Measurements from ENCODE around the gene FAM3B.
A peak's percentile ranks its signal among the peaks of the same experiment; 100 is the strongest.

FAM3B gene

DNA sequence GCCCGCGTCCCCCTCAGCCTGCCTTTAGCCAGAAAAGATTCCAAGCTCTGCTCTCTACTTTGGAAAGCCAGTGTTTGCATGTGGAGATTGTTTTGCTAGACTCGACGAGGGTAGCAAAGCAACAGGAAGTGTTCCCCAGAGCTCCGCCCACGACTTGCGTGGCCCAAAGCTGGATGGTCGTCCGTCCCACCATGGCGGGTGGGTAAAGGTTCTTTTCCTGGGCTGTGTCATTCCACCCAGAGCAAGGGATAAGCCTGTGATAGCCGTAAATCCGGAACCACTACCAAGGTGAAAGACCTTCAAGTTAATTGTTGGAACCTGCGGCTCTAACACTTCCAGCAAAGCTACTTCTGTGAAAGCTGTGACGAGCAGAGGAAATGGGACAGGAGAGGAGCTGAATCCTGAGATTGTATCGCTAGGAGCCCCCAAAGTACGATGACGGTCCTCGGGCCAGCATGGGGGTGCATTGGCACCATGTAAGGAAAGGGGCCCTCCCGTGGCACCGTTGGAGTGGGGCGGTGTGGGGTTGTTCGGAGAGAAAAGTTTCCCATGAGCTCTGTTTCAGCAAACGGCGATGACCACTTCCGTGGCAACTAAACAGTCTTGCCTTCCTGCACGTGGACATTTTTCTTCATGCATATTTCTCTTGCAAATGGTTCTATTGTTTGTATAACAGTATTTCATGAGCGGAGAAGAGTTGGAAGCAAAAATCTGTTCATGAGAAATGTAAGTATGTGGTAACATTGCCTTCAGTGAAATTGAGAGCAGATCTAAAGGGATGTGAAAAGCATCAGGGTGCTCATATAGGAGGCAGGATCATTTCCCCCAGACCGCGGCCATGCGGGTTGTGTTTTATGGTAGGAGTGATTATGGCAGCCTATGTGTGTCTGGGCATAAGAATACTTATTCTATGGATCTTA, 53.6 kb downstream of the FAM3B start:
- DNase-seq = peak; percentile 42

DNA sequence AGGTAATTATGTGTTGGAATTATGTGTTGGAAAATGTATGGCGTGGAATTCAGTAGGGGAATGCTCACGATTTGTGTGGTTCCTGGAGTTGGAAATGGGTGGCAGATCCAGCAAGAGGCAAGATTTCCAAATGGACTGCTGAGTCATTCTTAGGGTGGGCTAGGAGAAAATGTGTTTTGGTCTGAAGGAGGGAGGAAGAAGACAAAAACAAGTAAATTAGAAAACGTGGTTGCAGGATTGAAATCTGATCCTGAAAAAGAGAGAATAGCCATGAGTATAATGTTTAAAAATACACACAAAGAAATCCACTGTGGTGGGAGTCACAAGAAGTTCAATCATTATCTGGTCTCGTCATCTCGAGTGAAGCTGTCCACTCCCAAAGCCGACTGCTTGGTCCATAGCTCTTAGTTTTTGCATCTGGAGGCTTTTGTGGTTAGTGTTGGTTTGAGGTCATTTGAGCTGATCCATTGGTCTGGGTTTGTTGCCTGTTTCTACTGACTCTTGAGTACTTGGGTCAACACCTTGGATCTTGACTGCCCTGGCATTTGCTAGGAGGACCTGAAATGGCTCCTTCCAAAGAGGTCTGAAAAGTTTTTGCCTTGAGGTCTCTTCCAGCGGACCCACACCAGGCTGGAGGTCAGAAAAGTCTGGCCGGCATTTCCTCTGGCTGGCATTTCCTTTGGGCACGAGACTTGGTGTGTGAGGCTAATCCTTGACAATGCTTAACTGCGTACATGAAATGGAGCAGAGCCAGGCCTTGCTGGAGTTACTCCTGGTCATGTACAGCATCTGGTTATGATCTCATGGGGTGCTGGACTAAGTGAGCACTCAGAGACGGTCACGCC, 54.5 kb downstream of the FAM3B start:
- no peak for DNase-seq

- no peak for DNase-seq
Measured at GRCh38 chr21:41371685-41372030, 55.1 kb downstream of the FAM3B start.

DNA sequence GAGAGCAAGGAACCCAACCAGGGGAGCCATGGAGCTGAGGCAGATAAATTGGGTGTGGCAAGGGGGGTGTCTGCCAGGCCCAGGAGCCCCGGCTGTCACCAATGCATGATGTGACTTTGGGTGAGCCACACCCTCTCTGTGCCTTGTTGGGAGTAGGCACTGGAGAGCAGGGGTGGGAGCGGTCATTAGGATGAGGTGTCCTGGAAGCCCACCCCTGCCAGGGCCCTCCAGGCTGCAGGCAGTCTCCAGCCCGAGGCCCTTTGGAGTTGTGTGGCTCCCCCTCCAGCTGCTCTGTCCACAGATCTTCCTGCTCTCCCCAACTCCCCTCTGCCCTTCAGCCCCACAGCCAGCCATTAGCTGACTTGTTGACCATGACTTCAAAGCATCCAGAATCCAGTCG, 56.7 kb downstream of the FAM3B start:
- DNase-seq = no peak

DNA sequence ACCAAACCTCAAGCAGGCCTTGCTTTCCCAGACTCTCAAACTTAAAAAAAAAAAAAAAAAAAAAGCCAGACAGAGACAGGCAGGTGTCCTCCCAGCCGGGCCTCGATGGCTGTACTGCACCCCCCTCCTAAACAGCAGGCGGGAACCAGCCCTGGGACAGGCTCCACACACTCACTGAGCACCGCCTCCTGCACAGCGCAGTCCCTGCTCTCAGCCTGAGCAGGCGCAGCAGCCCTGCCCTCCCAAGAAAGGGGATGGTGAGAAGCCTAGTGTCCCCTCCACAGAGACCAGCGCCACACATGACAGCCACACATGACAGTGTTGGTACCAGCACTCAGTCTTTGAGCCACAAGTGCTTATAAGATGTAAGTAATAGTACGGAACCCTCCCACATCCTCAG, 57.2 kb downstream of the FAM3B start:
- DNase-seq = no peak

DNA sequence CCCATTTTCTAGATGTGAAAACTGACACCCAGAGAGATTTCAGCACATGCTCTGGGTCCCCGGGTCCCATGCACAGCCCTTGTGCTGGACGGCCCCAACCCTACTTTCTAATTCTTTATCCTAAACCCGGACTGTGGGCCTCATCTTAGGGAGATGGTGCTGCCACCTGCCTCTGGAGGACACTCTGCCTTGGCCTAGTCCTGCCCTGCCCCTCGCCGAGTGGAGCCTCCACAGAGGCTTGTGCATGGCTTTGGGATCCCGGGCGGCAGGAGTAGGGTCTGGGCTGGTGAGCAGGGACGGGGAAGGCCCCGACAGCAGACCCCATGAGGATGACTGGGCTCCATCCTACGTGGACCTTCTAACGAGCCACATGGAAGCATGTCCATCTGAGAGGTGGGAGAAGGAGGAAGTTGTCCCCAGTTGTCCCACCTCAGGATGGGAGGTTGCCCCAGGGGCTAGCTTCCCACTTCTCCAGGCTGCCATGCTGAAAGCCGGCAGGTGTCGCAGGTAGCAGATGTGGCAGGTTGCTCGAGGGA, 57.6 kb downstream of the FAM3B start:
- no peak for DNase-seq

GRCh38 chr21:41374867-41375533, 58.4 kb downstream of the FAM3B start:
- DNase-seq = peak; percentile 49

DNA sequence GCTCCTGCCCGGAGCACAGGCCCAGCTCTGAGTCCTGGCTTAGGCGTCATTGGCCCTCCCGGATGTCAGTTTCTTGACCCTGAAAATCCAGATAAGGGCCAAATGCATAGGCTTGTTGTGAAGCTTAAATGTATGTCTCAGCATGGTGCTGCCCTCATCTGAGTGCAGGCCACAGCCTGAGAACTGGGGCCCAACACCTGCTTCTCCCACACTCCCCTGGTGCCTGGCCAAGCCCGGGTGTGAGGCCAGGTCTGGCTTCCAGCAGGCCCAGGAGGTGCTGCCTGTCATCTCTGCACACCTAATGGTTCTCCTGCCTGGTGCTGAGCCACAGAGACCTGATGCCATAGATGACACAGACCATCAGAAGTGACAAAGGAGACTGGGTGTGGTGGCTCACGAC, 59.3 kb downstream of the FAM3B start:
- no peak for DNase-seq

- no peak for DNase-seq
Measured at GRCh38 chr21:41377715-41378114, 61.1 kb downstream of the FAM3B start.

GRCh38 chr21:41378849-41379248, 62.2 kb downstream of the FAM3B start:
- DNase-seq = no peak

GRCh38 chr21:41379901-41380300, 63.3 kb downstream of the FAM3B start:
- DNase-seq = no peak

DNA sequence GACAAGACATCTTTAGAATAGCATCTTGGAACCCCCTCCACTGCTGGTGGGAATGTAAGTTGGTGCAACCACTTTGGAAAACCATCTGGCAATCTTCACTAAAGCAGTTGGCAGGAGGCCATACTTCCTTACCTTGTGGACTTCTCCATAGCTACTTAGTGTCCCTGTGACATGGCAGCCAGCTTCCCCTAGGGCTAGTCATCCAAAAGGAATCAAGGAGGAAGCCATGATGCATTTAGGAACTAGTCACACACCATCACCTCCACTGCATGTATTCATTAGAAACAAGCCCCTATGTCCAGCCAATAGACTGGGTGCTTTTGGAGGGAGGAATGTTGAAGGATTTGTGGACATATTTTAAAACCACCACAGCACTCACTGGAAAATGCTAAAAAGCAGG, 65.1 kb downstream of the FAM3B start:
- DNase-seq = no peak

DNA sequence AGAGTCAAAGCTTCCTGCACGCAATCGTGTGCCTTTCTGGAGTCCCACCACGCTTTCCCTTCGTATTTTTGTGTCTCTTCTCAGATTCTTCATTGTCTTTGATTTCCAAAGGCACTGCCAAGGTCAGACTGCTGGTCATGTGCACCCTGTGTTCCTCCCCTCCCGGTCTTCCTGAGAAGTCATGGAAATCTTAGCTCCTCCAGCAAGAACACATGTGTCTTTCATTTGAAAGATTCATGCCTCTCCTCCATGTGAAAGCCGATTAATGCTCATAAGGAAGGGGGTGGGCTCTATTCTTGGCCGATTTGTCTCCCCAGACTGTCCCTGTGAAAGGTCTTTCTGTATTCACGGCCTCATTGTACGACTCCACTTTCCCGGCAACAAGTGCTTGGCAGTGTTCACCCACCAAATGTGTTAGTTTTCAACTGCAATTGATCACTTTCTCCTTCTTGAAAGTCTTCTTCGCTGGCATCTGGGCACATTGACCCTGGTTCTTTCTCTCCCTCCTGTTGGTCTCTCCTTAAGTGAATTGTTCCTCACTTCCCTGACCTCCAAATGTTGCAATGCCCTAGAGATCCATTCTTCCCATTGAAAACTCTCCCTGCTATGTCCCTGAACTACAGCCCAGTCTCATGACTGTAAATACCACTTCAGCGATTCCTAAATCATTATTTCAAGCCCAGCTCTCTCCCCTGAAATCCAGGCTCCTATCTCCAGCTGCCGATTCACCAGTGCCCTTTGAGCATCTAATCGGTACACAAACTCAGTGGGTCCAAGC, 70.6 kb downstream of the FAM3B start:
- DNase-seq = no peak

DNA sequence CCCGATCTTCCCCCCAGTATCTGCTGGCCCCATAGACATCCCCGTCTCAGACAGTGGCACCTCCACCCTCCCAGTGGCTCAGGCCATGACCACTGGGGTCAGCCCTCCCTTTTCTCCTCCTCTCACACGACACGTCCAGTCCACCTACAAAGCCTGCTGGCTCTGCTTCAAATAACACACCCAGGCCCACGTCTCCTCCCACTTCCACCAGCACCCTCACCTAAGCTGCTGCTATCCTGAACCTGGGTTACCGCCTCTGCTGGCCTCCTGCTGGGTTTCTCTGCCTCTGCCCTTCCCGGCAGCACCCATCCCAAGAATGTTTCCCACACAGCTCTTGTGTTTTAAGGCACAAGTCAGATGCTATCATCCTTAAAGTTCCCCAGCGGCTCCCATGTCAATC, 71.2 kb downstream of the FAM3B start:
- DNase-seq = no peak

DNA sequence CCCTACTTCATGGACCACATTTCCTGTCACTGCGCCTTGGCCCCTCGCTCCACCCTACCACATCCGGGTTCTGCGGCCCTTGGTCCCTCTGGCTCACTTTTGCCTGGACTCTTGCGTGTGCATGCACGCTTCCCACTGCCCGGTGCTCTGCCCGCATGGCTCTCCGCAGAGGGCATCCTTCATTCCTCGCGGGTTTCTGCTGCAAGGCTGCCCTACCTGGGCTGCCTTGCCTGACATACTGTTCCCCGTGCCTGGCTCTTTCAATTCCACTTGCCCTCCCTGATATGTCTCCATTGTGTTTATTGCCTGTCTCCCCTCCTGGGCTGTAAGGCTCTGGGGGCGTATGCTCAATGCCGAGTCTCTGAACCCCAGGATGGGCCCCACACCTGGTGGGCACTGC, 71.7 kb downstream of the FAM3B start:
- DNase-seq = no peak

GRCh38 chr21:41390043-41390639, 73.5 kb downstream of the FAM3B start:
- DNase-seq = no peak

GRCh38 chr21:41393876-41394465, 77.4 kb downstream of the FAM3B start:
- no peak for DNase-seq

GRCh38 chr21:41396558-41397075, 80.0 kb downstream of the FAM3B start:
- DNase-seq = no peak

- DNase-seq = no peak
Measured at GRCh38 chr21:41397471-41397891, 80.9 kb downstream of the FAM3B start.

DNA sequence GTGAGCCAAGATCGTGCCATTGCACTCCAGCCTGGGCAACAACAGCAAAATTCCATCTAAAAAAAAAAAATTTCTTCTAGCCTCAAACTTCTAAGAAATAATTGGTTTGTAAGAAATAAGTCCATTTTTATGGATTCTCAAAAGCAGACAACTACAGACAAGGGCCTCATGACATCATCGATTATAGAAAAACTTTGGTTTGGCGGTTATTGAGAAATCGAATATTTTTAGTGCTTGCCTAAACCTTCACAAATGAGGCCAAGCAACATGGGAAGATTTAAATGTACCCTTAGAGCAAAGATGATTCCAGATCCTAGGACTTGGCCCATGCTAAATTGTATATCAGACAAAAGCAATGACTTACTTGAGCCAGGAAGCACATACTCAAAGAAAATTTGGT, 81.7 kb downstream of the FAM3B start:
- no peak for DNase-seq

DNA sequence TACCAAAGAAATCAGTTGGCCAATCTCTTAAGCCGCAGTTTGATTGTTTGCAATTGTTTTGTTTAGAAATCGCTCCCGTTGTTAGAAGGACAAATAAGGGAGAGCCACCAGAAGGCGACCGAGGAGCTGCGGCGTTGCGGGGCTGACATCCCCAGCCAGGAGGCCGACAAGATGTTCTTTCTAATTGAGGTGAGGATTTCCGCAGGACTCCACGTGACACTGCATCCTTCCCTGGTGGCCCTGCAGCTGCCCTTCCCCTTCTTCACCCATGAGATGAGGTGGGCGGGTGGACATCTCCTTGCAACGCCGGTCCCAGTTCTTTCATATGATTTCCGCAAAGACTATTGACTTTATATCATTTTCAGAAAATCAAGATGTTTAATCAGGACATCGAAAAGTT, 82.2 kb downstream of the FAM3B start:
- DNase-seq = no peak
